K562 treated with DMSO at 1 percent for 12 hours (cell line): Measurements from ENCODE around the gene LSS. TPM values are rescaled to one million over a fixed set of nuclear protein-coding genes. Genes with fewer than 3 reads are reported as not detected.

Experiments
- total RNA-seq: library from RNA; unstranded; fragments of 300-600 nt; gene quantifications from 2 replicates; pipeline ENCODE4 v1.2.3, GENCODE V29; 2022; ENCODE audit not compliant: insufficient read depth

The LSS gene
- total RNA-seq: 24.0 and 37.8 TPM in 2 replicates

GRCh38 chr21:46228345-46229051 is at the start of gene LSS:
LSS (minus strand) TSS chr21:46228774; CDS start chr21:46228745, 29 bp downstream.

GRCh38 chr21:46183910-46184624 is 44.5 kb downstream of the LSS start, which contains the start of gene SPATC1L:
SPATC1L (minus strand) TSS chr21:46184459; CDS start chr21:46182816, 1,643 bp downstream.

GRCh38 chr21:46155514-46156377 is 72.8 kb downstream of the LSS start, which contains the start of gene FTCD:
FTCD (minus strand) TSS chr21:46155579; CDS start chr21:46155523, 56 bp downstream.

Other genes starting within 250 kb of the LSS start
- gene COL6A1, start 247.0 kb downstream of the LSS start, total RNA-seq: 1.2 and 2.4 TPM in 2 replicates
- 9.9 and 21.3 TPM in 2 replicates for gene COL6A2, start 130.7 kb downstream of the LSS start, total RNA-seq
- gene FTCD, start 73.2 kb downstream of the LSS start, total RNA-seq: 1.1 and 2.6 TPM in 2 replicates
- gene SPATC1L, start 44.3 kb downstream of the LSS start, total RNA-seq: 65.2 and 87.4 TPM in 2 replicates
- 51.3 and 154 TPM in 2 replicates for gene MCM3AP, start 56.8 kb upstream of the LSS start, total RNA-seq
- 28.1 and 38.9 TPM in 2 replicates for gene YBEY, start 57.6 kb upstream of the LSS start, total RNA-seq
- 15.2 and 30.9 TPM in 2 replicates for gene C21orf58, start 95.1 kb upstream of the LSS start, total RNA-seq
- gene PCNT, start 95.4 kb upstream of the LSS start, total RNA-seq: 22.2 and 50.2 TPM in 2 replicates
- 10.3 and 35.2 TPM in 2 replicates for gene DIP2A, start 230.1 kb upstream of the LSS start, total RNA-seq